HK-2 (cell line): ENCODE measurements around the gene NEUROD1.
"Not testable (repeated sequence)": the region's sequence is repeated elsewhere in the genome, so short reads cannot be mapped to it uniquely, and the experiment has no call there.

Experiments used
- DNase-seq: peaks from one replicate; pipeline ENCODE4 v3.0.0-alpha.2; 2018; ENCODE audit not compliant: unreplicated experiment

NEUROD1 gene

DNA sequence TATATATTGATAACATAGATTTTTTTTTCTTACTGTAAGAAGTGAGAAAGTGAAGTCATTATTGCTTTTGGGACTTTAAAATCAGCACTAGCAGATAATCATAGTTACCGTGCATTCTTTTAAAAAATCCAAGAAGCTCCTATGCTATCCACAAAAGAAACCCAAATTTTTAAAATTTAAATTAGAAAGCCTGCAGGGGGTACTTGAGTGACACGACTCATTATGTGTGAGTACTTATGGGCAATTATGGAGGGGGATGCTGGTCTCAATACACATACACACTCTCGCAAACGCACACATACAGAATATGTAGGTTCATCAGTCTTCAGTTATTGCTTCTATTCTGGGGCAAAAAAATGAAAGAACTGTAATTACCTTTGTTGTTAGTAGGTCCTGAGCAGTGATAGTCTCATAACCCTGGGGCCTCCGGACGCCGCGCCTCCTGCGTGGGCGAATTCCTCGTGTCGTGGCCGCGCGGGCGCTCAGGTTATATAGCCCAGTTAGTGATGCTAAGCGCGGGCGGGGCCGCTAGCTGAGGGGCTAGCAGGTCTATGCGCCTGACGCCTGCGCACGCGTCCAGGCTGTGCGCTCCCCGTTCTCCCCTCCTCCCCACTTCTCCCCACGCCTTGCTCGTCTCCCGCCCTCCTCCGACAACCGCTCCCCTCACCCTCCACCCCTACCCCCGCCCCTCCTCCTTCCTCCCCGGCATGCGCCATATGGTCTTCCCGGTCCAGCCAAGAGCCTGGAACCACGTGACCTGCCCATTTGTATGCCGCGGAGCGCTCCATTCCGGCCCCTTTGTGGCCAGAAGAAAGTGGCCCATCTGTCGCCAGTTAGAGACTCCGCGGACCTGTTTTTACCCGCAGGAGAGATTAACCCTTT, at the start of gene NEUROD1:
Gene NEUROD1 (minus strand): TSS at position 463 of the 882 bp plus-strand sequence. CDS start 1,657 bp downstream, outside the sequence.
- peak; percentile 23 for DNase-seq

DNA sequence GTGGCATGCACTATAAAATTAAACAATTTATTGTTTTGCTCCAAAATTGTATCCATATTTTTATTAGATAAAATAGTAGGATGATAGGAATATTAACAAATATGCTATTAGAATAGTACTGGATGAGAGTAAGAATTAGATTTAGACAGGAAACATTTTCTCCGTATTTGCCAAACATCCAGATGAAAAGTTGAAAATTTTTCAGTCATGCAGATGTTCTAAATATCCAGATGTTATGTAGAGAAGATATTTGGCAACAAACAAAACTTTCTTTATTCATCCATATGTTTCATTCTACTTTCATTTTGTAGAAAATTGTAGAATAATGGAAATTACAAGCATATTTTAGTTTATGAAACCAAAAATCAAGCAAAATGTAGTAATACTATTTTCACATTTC, 45.2 kb upstream of the NEUROD1 start:
- DNase-seq: no peak

DNA sequence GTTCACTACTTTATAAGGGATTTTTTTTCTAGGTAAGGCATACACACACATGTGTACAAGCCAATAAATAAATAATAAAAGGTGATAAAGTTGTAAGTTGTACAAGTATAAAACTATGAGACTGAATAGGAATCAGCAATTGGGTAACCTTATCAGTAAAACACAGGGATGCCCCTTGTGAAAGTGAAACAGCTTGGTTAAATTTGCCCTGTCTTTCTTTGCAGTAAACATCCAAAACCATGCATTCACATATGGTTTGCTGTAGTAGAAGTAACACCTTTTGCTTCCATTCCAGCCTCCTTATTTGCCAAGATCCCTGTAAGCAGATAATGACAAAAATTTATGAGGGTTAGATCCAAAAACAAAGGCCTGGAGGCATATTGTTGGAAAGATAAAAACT, 44.3 kb upstream of the NEUROD1 start:
- DNase-seq: no peak

DNA sequence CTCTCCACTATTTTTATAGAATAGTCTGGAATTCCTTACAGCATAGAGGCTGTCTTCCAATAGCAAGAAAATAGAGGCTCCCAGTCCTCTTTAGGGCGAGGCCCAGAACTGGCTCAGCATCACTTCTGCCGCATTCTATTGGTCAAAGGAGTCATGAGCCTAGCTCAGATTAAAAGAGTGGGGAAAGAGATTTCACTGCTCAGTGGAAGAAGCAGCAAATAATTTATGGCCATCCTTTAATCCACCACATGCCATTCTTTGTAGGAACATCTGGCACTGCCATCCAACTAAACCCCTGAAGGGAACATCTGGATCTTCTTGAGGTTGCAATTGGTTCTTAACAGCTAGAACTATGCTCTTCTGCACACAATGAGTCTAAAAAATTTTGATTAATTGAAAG, 43.4 kb upstream of the NEUROD1 start:
- DNase-seq: no peak

DNA sequence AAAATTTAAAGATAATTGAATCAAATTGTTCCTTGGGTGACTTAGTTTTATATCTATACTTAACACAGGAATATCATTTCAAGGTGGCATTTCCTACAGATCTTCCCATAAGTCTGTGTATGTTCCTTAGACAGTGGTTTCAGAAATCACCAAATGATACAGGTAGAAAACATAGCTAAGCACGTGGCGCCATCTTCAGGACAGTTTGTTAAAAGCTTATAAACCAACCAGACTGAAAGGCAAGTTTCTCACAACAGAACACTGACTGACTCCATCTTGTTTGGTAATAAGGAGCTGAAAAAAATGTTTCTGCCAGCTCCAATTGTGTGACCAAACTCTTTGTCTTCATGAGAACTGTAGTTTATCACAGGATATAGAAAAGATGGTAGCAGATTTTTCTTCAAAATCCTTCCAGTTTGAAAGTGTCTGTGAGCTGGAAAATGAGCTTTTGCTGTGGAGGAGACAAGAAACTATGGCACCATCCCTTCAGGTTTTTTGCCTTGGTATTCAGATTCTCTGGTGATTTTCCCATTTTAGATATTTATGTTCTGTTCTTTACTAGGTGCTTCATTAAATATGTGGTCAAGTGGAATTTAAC, 34.8 kb upstream of the NEUROD1 start:
- DNase-seq: peak; percentile 59

DNA sequence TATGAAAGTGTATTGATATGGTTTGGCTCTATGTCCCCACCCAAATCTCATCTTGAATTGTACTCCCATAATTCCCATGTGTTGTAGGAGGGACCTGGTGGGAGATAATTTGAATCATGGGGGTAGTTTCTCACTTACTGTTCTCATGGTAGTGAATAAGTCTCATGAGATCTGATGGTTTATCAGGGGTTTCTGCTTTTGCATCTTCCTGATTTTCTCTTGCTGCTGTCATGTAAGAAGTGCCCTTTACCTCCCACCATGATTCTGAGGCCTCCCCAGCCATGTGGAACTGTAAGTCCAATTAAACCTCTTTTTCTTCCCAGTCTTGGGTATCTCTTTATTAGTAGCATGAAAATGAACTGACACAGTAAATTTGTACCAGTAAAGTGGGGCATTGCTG, 30.7 kb upstream of the NEUROD1 start:
- DNase-seq: not testable (repeated sequence)

DNA sequence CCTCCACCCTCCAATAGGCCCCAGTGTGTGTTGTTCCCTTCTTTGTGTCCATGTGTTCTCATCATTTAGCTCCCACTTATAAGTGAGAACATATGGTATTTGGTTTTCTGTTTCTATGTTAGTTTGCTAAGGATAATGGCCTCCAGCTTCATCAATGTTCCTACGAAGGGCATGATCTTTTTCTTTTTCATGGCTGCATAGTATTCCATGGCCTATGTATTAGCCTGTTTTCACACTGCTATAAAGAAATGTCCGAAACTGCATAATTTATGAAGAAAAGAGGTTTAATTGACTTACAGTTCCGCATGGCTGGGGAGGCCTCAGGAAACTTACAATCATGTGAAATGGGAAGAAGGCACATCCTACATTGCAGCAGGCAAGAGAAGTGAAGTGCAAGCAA, 22.2 kb upstream of the NEUROD1 start:
- not testable (repeated sequence) for DNase-seq

DNA sequence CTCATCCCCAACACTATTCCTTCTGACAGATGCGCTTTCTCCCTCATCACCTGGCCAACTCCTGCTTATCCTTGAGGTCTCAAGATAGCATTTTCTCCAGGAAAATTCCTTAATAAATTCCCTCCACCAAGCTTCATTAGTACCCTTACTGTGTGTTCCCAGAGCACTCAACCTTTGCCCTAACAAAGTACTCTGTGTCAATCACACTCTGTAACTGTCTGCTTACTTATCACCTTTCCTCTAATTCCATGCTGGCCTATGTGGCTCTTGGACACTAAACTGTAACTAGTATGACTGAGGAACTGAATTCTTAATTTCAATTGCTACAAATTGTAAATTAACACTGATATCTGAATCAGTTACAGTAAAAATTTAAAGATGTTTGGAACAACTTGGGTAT, 17.9 kb upstream of the NEUROD1 start:
- DNase-seq: no peak

DNA sequence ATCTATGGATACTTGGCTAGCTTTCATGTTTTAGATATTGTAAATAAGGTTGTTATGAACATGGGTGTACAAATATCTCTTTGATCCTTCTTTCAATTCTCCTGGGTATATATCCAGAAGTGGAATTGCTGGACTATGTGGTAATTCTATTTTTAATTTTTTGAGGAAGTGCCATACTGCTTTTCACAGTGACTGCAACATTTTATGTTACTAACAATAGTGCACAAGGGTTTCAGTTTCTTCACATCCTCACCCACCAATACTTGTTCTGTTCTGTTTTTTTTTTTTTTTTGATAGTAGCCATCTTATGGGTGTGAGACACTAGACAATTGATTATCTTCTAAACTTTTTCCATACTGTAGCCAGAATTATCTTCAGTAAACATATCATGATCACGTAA, 17.3 kb upstream of the NEUROD1 start:
- no peak for DNase-seq

DNA sequence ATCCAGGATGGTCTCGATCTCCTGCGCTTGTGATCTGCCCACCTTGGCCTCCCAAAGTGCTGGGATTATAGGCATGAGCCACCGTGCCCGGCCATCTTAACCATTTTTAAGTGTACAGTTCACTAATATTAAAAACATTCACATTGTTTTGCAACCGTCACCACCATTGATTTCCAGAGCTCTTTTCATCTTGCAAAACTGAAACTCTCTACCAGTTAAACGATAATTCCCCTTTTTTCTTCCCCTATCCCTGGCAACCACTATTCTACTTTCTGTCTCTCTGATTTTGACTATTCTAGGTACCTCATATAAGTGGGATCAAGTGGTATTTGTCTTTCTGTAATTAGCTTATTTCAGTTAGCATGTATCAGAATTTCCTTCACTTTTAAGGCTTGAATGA, 16.8 kb upstream of the NEUROD1 start:
- no peak for DNase-seq

DNA sequence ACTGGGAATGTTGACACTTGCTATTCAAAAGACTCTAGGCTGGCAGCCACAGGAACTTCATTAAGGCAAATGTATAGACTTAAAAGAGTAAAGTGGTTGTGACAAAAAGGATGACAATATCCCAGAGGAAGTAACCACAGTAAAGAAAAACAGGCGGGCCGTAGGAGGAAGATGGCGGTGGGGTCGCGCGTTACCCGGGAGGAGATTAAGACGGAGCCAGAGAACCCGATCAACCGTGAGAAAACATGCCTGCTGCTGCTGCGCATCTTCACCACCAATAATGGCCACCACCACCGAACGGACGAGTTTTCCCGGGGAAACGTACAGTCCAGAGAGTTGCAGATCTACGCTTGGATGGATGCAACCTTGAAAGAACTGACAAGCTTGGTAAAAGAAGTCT, 14.0 kb upstream of the NEUROD1 start:
- no peak for DNase-seq

DNA sequence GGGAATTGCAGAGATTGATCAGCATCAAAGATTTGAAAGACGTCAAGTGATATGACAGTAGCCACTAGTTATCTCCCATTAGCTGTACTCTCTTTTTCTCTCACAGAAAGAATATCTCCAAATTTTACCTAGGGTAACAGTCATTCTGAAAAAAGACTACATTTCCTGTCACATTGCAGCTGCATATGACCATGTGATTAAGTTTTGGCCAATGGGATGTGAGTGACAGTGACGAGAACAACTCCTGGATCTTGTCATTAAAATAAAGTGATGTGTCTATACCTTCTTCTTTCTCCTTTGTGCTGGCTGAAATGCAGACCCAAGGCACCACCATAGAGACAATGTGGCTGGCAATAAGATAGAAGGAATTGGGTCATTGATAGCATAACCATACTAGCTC, 10.5 kb upstream of the NEUROD1 start:
- no peak for DNase-seq

DNA sequence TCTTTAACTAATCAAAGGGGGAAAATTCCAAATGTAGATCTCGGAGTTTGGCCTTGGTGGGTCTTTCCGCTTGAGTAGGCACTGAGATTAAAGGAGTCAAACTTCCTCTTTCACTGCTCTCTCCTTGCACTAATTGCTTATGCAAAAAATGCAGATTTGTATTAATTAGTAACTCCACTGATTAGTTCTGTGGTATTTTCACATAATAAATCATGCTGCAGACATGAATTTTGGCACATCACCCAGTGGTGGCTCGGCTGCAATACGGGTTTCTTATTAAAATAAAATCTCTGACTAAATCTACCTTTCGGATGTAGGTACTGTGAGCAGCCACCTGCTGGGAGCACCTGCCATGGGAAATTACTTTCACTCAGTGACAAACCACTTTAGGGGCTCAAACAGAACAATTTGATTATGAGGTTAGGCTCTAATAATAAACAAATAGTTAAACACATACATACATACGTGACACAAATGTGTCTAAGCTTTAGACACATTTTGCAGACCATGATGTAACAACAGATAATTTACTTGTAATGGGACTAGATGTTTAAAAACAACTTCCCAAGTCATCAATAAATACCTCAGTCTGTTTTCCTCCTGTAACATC, 6.4 kb upstream of the NEUROD1 start:
- DNase-seq: no peak

DNA sequence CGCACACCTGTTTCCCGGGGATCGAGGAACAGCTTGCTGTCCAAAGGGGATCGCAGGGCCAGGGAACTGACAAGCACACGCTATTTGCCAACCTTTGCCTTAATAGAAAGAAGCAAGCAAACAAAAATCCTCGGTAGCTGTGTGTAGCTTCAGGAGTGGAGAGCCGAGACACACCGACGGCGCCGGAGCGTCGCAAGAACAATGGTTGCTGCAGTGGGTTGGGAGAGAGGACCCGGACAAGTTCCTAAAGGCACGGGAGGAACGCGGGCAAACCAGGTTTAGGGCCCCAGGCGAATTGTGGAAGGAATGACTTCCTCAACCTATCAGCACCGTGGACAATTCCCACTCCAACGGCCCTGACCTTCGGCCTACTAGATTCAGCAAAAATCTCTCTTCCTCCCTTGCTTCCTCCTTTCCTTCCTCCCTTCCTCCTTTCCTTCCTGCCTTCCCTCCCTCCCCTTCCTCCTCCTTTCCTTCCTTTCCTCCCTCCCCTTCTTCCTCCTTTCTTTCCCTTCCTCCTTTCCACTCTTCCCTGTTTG, 4.9 kb upstream of the NEUROD1 start:
- no peak for DNase-seq

DNA sequence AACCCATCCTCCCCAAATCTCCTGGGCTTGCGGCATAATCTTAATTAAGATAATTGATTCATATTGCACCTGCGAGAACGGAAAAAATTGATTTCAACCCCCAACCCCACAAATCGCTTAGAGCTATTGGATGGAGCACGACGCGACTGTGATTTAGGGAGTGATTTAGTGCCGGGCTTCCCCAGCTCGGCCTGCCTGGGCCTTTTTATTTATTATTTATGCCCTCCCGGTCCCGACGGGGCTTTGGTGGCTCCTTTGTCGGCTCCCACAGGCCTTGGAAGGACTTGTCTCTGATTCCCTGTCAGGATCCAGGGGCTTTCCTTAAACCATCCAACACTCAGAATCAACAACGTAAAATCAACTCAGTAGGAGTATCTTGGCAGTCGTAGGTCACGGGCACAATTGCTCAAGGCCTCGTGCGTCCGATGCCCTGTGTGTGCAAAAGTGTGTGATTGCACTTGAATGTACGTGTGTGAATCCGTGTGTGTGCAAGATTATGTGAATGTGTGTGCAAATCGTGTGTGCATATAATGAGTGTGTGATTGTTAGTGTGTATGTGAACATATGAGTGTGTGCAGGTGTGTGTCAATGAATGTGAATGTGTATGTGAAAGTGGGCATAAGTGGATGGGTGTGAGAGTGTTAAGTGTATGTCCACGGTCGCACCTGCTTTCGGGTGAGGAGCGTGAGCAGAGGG, 4.3 kb upstream of the NEUROD1 start:
- no peak for DNase-seq

DNA sequence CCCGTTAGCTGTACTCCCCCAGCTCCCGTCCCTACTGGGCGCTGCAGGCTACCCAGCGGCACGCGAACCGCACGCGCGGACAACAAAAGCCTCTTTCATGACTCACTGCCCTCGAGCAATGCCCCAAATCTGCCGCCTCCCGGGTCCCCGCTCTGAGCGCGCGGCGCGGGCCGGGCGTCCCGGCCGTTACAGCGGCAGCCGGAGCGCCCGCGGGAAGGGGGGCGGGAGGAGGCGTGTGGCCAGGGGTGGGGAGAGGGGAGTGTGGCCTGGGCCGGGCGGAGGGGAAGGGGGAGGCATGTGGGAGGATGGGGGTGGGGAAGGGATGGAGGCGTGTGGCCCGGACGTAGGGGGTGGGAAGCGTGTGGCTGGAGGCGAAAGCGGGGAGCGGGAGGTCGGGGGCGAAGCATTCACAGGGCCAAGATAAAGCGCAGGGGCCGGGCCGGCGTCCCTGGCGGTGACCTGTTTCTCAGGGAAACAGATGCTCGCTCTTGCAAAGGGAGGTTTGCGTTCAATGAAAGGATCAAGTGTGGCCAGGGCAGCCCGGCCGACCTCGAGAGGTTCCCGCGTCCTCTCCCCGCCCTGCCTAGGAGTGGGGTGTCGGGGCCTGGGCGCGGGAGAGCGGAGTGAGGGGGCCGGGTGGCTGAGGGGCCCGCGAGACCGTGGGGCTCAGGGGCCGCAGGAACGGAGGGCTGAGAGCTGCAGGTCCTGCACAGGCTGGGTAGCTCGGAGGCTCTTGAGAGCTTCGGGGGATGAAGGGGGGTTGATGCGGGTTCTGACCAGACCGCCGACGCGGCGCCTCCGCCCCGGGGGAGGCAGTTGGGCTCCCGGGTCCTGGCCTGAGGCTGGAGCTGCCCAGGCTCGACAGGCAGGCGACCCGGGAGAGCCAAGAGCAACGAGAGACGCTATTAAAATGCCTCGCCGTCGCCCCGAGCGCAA, 3.5 kb upstream of the NEUROD1 start:
- DNase-seq: peak; percentile 40

DNA sequence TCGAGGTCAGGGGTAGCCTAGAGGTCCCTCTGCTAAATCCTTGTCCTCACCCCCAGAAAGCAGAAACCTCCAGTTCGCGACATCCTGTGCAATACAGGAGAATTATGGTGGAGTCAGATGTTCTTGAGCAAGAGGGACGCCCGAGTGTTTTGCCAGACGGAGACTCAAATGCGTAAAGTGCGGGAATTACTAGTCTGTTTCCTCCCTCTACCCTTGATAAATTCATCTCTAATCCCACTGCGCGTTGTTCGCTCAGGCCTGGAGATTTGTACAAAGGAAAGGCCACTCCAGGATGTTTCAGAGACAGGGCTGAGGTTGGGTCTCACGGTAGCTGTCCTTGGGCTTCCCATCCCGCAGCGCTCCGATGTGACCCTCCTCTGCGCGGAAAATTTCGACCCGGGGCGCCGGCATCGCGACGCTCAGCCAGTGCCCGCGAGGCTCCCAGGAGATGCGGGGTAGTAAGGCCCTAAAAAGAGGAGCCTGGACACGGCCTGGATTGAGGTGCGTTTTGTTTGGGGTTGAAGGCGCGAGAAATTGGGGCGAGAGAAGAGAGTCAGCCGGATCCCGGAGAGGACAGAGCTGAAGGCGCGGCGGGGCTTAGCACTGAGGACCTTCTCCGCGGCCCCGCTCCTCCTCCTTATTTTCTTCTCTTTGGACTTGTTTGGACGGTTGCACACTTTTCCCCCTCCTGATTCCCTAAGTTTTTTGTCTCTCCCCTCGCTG, 2.6 kb upstream of the NEUROD1 start:
- no peak for DNase-seq

DNA sequence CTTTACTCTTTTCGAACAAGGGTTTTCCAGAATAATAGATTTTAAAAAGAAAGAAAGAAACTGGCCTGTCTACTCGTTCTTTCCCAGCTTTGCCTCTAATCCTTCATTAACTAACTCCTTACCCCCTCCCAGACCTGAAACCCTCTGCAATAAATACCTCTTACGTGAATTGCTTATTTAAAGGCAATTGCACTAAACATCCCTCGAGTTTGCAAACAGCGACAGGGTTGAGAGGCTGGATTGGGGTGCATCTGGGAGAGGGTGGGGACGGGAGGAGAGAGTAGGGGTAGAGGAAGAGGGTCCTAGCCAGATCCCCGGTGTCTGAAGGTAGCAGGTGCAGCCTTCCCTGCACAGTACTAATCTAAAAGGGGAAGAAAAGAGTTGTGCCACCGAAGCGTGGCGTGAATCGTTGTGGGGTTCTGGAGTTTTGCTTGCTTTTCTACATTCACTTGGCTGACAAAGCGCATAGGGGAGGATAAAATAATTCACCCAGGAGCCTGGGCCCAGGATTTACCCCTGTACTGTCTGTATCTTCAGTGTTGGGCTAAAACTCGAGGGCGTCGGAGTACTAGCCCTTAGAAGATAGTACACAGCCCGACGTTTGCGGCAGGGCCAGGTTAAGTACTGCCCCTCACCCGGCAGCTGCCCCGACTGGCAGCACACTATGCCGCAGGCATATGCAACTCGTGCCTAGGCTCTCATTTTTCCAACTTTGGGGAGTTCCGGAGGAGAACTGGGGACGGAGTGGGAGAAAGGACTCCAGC, 1.9 kb upstream of the NEUROD1 start:
- DNase-seq: no peak
